SKM-1 treated with dmso at 0.1 percent for 144 hours (cell line): ENCODE data around the gene HSF2.
"Not testable (repeated sequence)": the region's sequence is repeated elsewhere in the genome, so short reads cannot be mapped to it uniquely, and the experiment has no call there.

ENCODE experiments used
- DNase-seq: peaks from one replicate; lab custom pipeline; 2025; ENCODE audit not compliant: unreplicated experiment; lab: John Stamatoyannopoulos, UW

Gene HSF2

GRCh38 chr6:122452509-122452908 lies 53.1 kb downstream of the HSF2 start:
- DNase-seq, result no peak

- DNase-seq, result no peak
Measured at GRCh38 chr6:122454673-122455072, 55.2 kb downstream of the HSF2 start.

GRCh38 chr6:122455116-122455515 lies 55.7 kb downstream of the HSF2 start:
- not testable (repeated sequence) for DNase-seq

- DNase-seq, result no peak
Measured at GRCh38 chr6:122458087-122458486, 58.6 kb downstream of the HSF2 start.

GRCh38 chr6:122459240-122459639 lies 59.8 kb downstream of the HSF2 start:
- no peak for DNase-seq

- DNase-seq, result not testable (repeated sequence)
Measured at GRCh38 chr6:122459865-122460416, 60.5 kb downstream of the HSF2 start.

- no peak for DNase-seq
Measured at GRCh38 chr6:122461885-122462284, 62.4 kb downstream of the HSF2 start.

- peak; percentile 93 for DNase-seq
Measured at GRCh38 chr6:122471107-122472021, 71.9 kb downstream of the HSF2 start, which contains the start of gene SERINC1. Gene SERINC1, minus strand, starts transcription at chr6:122471807. Its CDS starts 70 bp downstream, at chr6:122471737.

GRCh38 chr6:122472022-122472340 lies 72.5 kb downstream of the HSF2 start:
- peak; percentile 84 for DNase-seq

GRCh38 chr6:122476131-122476530 lies 76.7 kb downstream of the HSF2 start:
- DNase-seq, result no peak

- DNase-seq, result no peak
Measured at GRCh38 chr6:122482750-122483080, 83.3 kb downstream of the HSF2 start.
